ENCODE results near the gene TMEM223. TPM values are rescaled to one million over a fixed set of nuclear protein-coding genes. Genes with fewer than 3 reads are reported as not detected.
A peak's percentile ranks its signal among the peaks of the same experiment; 100 is the strongest.

Gene TMEM223
- total RNA-seq, 4 donors from 2014 or later: 1.0 to 28.0 (median 10.0) TPM

DNA sequence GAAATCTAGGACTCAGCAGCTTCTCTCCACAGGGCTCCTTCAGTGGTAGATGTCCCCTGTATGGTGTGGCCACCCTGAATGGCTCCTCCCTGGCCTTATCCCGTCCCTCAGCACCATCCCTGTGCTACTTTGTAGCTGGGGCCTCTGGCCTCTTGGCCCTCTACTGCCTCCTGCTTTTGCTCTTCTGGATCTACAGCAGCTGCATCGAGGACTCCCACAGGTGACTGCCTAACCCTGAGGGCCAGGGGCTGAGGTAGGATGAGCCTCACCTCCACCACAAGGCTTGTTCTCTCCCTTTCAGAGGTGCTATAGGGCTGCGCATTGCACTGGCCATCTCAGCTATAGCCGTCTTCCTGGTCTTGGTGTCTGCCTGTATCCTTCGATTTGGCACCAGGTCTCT, 2.8 kb downstream of the TMEM223 start:
- Histone ChIP-seq H3K36me3 (no peaks in the 10 kb centered on the region), H3K9me3 (no peaks in the 10 kb centered on the region)
- intact Hi-C loops (cut with DNase I; ENCODE audit: low total_unique reads): no loop called here

DNA sequence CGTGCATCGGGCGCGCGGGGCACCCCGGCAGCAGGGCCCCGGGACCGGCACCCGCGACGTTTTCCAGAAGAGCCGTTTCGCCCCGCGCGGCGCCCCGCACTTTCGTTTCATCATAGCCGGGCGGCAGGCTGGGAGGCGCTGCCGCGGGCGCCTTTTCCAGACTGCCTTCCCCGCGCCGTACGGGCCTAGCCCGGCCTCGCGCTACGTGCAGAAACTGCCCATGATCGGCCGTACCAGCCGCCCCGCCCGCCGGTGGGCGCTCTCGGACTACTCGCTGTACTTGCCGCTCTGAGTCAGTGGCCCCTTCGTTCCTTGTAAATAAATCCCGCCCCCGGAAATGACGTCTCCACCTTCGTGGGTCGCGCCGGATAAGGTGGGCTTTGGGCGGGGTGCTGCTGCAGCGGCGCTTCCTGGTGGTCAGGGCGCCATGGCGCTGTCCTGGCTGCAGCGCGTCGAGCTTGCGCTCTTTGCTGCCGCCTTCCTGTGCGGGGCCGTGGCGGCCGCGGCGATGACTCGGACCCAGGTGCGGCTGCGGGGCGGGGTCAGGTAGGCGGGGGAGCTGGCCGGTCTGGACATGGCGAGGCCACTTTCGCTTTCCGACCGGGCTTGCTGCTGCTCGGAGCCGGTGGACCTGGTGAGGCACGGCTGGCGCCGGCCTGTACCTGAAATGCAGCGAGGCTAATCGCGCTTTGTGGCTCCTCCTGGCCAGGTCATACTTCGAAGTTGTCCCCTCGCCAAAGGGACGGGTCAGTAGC, 4.6 kb downstream of the TMEM223 start, which contains the start of gene TMEM179B:
Gene TMEM179B, plus strand, starts transcription at position 398 of the 755 bp plus-strand sequence. Its CDS starts 30 bp downstream, at position 428.
- peaks cover 0 to 2% of the 10 kb centered on the region in 2 donors for H3K4me1 ChIP-seq

More for the DNA sequence above, 2.8 kb downstream of the TMEM223 start:
- DNase-seq: no peak
- TF ChIP-seq, protein P1, sequence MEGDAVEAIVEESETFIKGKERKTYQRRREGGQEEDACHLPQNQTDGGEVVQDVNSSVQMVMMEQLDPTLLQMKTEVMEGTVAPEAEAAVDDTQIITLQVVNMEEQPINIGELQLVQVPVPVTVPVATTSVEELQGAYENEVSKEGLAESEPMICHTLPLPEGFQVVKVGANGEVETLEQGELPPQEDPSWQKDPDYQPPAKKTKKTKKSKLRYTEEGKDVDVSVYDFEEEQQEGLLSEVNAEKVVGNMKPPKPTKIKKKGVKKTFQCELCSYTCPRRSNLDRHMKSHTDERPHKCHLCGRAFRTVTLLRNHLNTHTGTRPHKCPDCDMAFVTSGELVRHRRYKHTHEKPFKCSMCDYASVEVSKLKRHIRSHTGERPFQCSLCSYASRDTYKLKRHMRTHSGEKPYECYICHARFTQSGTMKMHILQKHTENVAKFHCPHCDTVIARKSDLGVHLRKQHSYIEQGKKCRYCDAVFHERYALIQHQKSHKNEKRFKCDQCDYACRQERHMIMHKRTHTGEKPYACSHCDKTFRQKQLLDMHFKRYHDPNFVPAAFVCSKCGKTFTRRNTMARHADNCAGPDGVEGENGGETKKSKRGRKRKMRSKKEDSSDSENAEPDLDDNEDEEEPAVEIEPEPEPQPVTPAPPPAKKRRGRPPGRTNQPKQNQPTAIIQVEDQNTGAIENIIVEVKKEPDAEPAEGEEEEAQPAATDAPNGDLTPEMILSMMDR (IDR thresholded peaks at IDR 0.05): no peak
- no peak for TF ChIP-seq POLR2A (IDR thresholded peaks at IDR 0.05)
- no peak overlapping the region for H3K27ac ChIP-seq
- H3K4me3 ChIP-seq: no peak overlapping the region
- H3K27me3 ChIP-seq: no peaks in the 10 kb centered on the region
- H3K4me1 ChIP-seq: peaks cover 0 to 5% of the 10 kb centered on the region in 2 donors

DNA sequence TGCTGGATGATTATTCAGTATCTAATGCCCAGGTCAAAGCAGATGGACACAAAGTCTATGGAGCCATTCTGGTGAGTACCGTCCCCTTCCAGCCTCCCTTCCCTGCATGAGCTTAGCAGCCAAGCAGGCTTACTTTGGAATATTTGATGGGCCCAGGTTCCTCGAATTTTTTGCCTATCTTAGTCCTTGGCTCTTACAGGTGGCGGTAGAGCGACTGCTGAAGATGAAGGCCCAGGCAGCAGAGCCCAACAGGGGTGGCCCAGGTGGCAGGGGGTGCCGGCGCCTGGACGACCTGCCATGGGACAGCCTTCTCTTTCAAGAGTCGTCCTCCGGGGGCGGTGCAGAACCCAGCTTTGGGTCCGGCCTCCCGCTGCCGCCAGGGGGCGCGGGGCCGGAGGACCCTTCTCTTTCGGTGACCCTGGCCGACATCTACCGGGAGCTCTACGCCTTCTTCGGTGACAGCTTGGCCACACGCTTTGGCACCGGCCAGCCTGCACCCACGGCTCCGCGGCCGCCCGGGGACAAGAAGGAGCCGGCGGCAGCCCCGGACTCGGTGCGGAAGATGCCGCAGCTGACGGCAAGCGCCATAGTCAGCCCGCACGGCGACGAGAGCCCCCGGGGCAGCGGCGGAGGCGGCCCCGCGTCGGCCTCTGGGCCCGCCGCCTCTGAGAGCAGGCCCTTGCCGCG, 5.3 kb downstream of the TMEM223 start:
- H3K27me3 ChIP-seq: no peaks in the 10 kb centered on the region
- no peaks in the 10 kb centered on the region for H3K9me3 ChIP-seq
- intact Hi-C loops (cut with DNase I; ENCODE audit: low total_unique reads): loop anchor here (2.0 kb wide), 1 partner anchor 76 kb away; no protein-coding TSS in a partner anchor
- TF ChIP-seq, protein P1 (IDR thresholded peaks at IDR 0.05): peak; percentile 96 to 98 (median 96)
- TF ChIP-seq POLR2A (IDR thresholded peaks at IDR 0.05): no peak
- peak overlapping the region; percentile 84 to 96 for H3K4me3 ChIP-seq
- peak; percentile 87 to 88 for DNase-seq
- H3K36me3 ChIP-seq: no peaks in the 10 kb centered on the region
- no peaks in the 10 kb centered on the region for H3K4me1 ChIP-seq
- peak overlapping the region; percentile 96 to 97 for H3K27ac ChIP-seq

More for the DNA sequence above, 4.6 kb downstream of the TMEM223 start, which contains the start of gene TMEM179B:
- no peaks in the 10 kb centered on the region for H3K27me3 ChIP-seq
- peak; percentile 96 to 99 for DNase-seq
- no peaks in the 10 kb centered on the region for H3K9me3 ChIP-seq
- peak within 1 kb of the TSS; percentile 96 to 97 for H3K27ac ChIP-seq
- TF ChIP-seq POLR2A (IDR thresholded peaks at IDR 0.05): peak; percentile 96 to 98
- TF ChIP-seq, protein P1 (IDR thresholded peaks at IDR 0.05): peak in 3 of 4 experiments; percentile 61 to 67 (median 61)
- no peaks in the 10 kb centered on the region for H3K36me3 ChIP-seq
- peak within 1 kb of the TSS; percentile 84 to 96 for H3K4me3 ChIP-seq
- intact Hi-C loops (cut with DNase I; ENCODE audit: low total_unique reads): loop anchor here (2.0 kb wide), 1 partner anchor 76 kb away; no protein-coding TSS in a partner anchor

DNA sequence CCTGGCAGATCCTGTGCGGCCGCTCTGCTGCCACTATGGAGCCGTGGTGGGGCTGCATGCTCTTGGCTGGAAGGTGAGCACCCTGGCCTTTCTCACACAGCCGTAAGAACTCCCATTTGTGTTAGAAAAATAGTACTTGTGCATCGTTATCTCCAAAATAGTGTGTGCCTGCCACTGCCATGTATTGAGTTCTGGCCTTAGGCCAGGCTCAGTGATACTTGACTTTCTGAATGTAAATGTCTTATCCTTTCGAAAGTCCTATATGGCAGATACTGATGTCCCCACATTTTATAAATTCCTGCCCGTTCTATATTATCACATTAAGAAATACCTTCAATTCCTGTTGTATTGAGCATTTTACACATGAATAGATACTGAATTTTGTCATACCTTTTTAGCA, 9.1 kb downstream of the TMEM223 start:
- intact Hi-C loops (cut with DNase I; ENCODE audit: low total_unique reads): no loop called here

More for the DNA sequence above, 9.1 kb downstream of the TMEM223 start:
- no peak overlapping the region for H3K4me3 ChIP-seq
- no peak for DNase-seq
- no peaks in the 10 kb centered on the region for H3K4me1 ChIP-seq
- H3K27me3 ChIP-seq: no peaks in the 10 kb centered on the region
- no peaks in the 10 kb centered on the region for H3K36me3 ChIP-seq
- TF ChIP-seq POLR2A (IDR thresholded peaks at IDR 0.05): no peak
- TF ChIP-seq, protein P1 (IDR thresholded peaks at IDR 0.05): no peak
- no peaks in the 10 kb centered on the region for H3K9me3 ChIP-seq
- no peak overlapping the region for H3K27ac ChIP-seq

Data from uterus (tissue), 4 donors.